MCF 10A (cell line): ENCODE measurements around the gene EDEM1. TPM values are rescaled to one million over a fixed set of nuclear protein-coding genes. Genes with fewer than 3 reads are reported as not detected.

Source experiments
- BruUV-seq: library from RNA; stranded (reverse); fragments of 400-500 nt; replicated peaks from 2 replicates; lab custom pipeline; 2021; lab: Mats Ljungman, UMichigan
- CTCF ChIA-PET: fragments of 300-600 bp; sonication (Branson Sonifier 250); formaldehyde crosslinking; extraction: SDS; loops from one replicate; lab custom pipeline; 2021; ENCODE audit warnings: antibody characterized with exemption, inconsistent platforms; lab: Yijun Ruan, JAX
- POLR2A ChIA-PET: fragments of 300-600, 350-650 bp; sonication (Branson Sonifier 250); formaldehyde crosslinking; extraction: SDS; loops from one replicate; lab custom pipeline; 2020; ENCODE audit warnings: antibody characterized with exemption, inconsistent platforms; lab: Yijun Ruan, JAX
- DNase-seq: peaks from one replicate; pipeline ENCODE4 v3.0.0-alpha.2; 2018; ENCODE audit not compliant: unreplicated experiment
- H3K27ac Mint-ChIP-seq: one replicate; pipeline ENCODE4 v1.8.0; 2022; ENCODE audit warnings: mild to moderate bottlenecking, low read depth, mixed read lengths; ENCODE audit not compliant: unreplicated experiment
- H3K27me3 Mint-ChIP-seq: one replicate; pipeline ENCODE4 v1.8.0; 2022; ENCODE audit warnings: mixed read lengths; ENCODE audit not compliant: insufficient read depth, unreplicated experiment
- H3K36me3 Mint-ChIP-seq: one replicate; pipeline ENCODE4 v1.8.0; 2022; ENCODE audit warnings: mild to moderate bottlenecking, moderate library complexity, mixed read lengths; ENCODE audit not compliant: insufficient read depth, unreplicated experiment
- H3K4me1 Mint-ChIP-seq: one replicate; pipeline ENCODE4 v1.8.0; 2022; ENCODE audit warnings: mixed read lengths; ENCODE audit not compliant: insufficient read depth, unreplicated experiment
- H3K4me3 Mint-ChIP-seq: one replicate; pipeline ENCODE4 v1.8.0; 2022; ENCODE audit warnings: mild to moderate bottlenecking, moderate library complexity, mixed read lengths; ENCODE audit not compliant: unreplicated experiment
- H3K9me3 Mint-ChIP-seq: one replicate; pipeline ENCODE4 v1.8.0; 2022; ENCODE audit warnings: mixed read lengths; ENCODE audit not compliant: unreplicated experiment
- CTCF ChIP-seq: fragments of 200-600 bp; IDR thresholded peaks from one replicate; pipeline ENCODE4 v1.8.0; 2022; ENCODE audit warnings: antibody characterized with exemption, mild to moderate bottlenecking; ENCODE audit not compliant: unreplicated experiment
- intact Hi-C: fragments of 100-400 bp; cut with micrococcal nuclease; formaldehyde crosslinking; loops from 2 replicates; pipeline ENCODE4 v1.14.1; 2022
- total RNA-seq: library from RNA; stranded (reverse); gene quantifications from 2 replicates; pipeline ENCODE4 v1.2.3, GENCODE V29; 2022

The EDEM1 gene
- total RNA-seq, 1 experiment from 2014 or later: 114 TPM

- H3K4me3 Mint-ChIP-seq: peak overlapping the region; percentile 75
- intact Hi-C loops: no loop called here
- no peaks in the 10 kb centered on the region for H3K27me3 Mint-ChIP-seq
- POLR2A ChIA-PET: interaction anchor here (0.5 to 1.6 kb wide), 7 partner anchors 8 to 179 kb away, joined by 3 to 7 read pairs (median 3); no protein-coding TSS in a partner anchor
- H3K4me1 Mint-ChIP-seq: peaks cover 4% of the 10 kb centered on the region
- DNase-seq: no peak
- H3K36me3 Mint-ChIP-seq: no peaks in the 10 kb centered on the region
- no peaks in the 10 kb centered on the region for H3K9me3 Mint-ChIP-seq
- no TSS peak for BruUV-seq
- TF ChIP-seq CTCF: no peak
- H3K27ac Mint-ChIP-seq: peak overlapping the region; percentile 63
- CTCF ChIA-PET: interaction anchor here (0.6 to 0.8 kb wide), 5 partner anchors 11 to 684 kb away, joined by 3 to 4 read pairs (median 3); no protein-coding TSS in a partner anchor
These were observed 63.7 kb downstream of the EDEM1 start for GRCh38 chr3:5251196-5251583.

GRCh38 chr3:5252131-5252530 is 64.6 kb downstream of the EDEM1 start:
- Mint-ChIP-seq H3K9me3 (no peaks in the 10 kb centered on the region), H3K36me3 (no peaks in the 10 kb centered on the region), H3K27me3 (no peaks in the 10 kb centered on the region), H3K4me3 (no peak overlapping the region), H3K27ac (no peak overlapping the region), H3K4me1 (peaks cover 4% of the 10 kb centered on the region)
- BruUV-seq: no TSS peak
- POLR2A ChIA-PET: no interaction called here
- intact Hi-C loops: no loop called here
- TF ChIP-seq CTCF: no peak
- CTCF ChIA-PET: interaction anchor here (1.0 kb wide), 1 partner anchor 540 kb away, joined by 3 read pairs; no protein-coding TSS in a partner anchor
- no peak for DNase-seq

DNA sequence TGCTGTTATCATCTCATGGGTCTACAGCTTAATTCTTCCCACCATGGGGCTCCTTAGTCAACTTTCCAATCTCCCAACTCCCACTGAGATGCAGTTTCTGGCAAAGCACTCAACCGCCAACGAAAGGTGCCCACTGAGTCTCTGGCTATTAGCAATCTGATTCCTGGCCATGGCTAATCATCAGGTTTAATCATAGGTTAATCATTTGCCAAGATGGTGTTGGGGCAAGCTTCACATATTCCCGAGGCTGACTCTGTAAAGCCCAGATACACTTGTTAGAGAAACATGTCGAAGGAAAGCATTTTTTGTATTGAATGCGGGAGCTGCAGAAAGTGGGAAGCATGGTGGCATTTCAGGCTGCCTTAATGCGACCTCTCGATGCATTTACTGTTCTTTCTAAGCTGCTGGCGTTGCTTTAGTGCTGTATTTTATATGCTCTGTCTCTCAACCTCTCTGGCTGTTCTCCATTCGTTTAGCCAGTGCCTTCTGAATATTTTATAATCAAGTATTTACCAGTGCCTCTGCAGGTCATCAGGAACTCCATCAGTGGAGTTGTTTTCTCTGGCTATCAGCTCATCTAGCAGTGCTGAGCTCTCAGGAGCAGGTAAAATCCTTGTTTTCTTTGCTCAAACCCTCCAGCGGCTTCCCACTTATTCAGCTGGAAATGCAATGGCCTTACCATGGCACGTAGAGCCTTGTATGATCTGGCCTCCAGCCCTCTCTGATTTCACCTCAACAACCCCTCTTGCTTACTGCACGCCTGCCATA is 67.0 kb downstream of the EDEM1 start:
- no peaks in the 10 kb centered on the region for H3K36me3 Mint-ChIP-seq
- BruUV-seq: no TSS peak
- H3K27ac Mint-ChIP-seq: no peak overlapping the region
- no peak for DNase-seq
- no peak for TF ChIP-seq CTCF
- peaks cover 4% of the 10 kb centered on the region for H3K4me1 Mint-ChIP-seq
- H3K27me3 Mint-ChIP-seq: no peaks in the 10 kb centered on the region
- POLR2A ChIA-PET: no interaction called here
- no peak overlapping the region for H3K4me3 Mint-ChIP-seq
- intact Hi-C loops: no loop called here
- no peaks in the 10 kb centered on the region for H3K9me3 Mint-ChIP-seq
- CTCF ChIA-PET: interaction anchor here (0.6 kb wide), 1 partner anchor 533 kb away, joined by 4 read pairs; no protein-coding TSS in a partner anchor

DNA sequence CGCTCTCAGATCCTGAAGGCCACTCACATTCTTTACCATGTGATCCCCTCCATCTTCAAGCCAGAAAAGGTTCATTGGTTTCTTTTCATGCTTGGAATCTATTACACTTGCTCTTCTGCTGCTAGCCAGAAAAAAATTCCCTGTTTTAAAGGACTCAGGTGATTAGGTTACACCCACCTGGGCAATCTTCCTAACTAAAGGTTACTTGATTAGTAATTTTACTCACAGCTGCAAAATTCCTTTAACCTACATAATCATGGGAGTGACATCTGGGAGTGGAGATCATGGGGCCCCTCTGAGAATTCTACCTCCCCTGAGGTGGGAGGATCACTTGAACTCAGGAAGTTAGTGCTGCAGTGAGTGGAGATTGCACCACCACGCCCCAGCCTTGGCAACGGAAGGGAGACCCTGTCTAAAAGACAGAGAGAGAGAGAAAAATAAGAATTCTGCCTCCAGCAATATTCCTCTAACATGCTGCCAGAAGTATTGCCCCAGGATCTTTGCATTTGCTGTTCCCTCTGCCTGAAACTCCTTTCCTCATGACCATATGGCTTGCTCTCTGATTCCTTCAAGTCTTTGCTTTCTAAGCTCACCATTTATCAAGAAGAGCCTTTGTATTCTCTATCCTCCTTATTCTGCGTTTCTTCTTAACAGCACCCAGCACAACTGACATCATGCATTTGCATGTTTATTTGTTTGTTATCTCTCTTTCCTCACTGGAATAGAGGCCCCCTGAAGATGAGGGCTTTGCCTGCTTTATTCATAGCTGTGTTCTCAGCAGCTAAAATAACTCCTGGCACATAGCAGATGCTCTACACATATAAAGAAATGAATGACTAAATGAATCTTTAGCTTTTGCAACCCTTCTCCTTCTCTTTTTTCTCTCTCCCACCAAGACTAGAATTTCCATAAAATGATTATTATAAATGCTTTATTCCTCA is 68.2 kb downstream of the EDEM1 start:
- no peak for DNase-seq
- ChIA-PET CTCF (no interaction called here), POLR2A (interaction anchor here (0.5 kb wide), 1 partner anchor 329 kb away, joined by 3 read pairs; no protein-coding TSS in a partner anchor)
- Mint-ChIP-seq H3K27ac (no peak overlapping the region), H3K27me3 (no peaks in the 10 kb centered on the region), H3K4me3 (no peak overlapping the region), H3K9me3 (no peaks in the 10 kb centered on the region), H3K36me3 (no peaks in the 10 kb centered on the region), H3K4me1 (peaks cover 4% of the 10 kb centered on the region)
- intact Hi-C loops: no loop called here
- no TSS peak for BruUV-seq
- no peak for TF ChIP-seq CTCF
